CD4-positive, alpha-beta memory T cell (primary cell): ENCODE data around the gene WWP2. TPM values are rescaled to one million over a fixed set of nuclear protein-coding genes. Genes with fewer than 3 reads are reported as not detected.

ENCODE experiments used
- CTCF ChIA-PET: fragments of 350-600 bp; sonication (Branson Sonifier 250); formaldehyde crosslinking; loops from one replicate; lab custom pipeline; 2021; ENCODE audit warnings: inconsistent platforms; ENCODE audit not compliant: partially characterized antibody; lab: Charles Lee
- POLR2A ChIA-PET: fragments of 350-600 bp; sonication (Branson Sonifier 250); formaldehyde crosslinking; loops from one replicate; lab custom pipeline; 2021; ENCODE audit not compliant: partially characterized antibody; lab: Charles Lee
- DNase-seq, 5 donors: peaks; one replicate each; pipeline versions ENCODE4 v3.0.0 to v3.0.0-alpha.2; 2020 to 2022; ENCODE audit warnings: mixed read lengths in 1 of 5
- H3K27ac ChIP-seq: one replicate; pipeline ENCODE4 v1.7.0; 2013; ENCODE audit warnings: low read depth, low read length
- H3K27me3 ChIP-seq: 2 replicates; pipeline ENCODE4 v1.7.0; 2013; ENCODE audit warnings: mild to moderate bottlenecking, low read length, moderate library complexity; ENCODE audit not compliant: insufficient read depth
- H3K36me3 ChIP-seq: 2 replicates; pipeline ENCODE4 v1.7.0; 2013; ENCODE audit warnings: mild to moderate bottlenecking, low read length, moderate library complexity; ENCODE audit not compliant: insufficient read depth
- H3K4me1 ChIP-seq: 2 replicates; pipeline ENCODE4 v1.7.0; 2013; ENCODE audit warnings: mild to moderate bottlenecking, low read length, moderate library complexity; ENCODE audit not compliant: insufficient read depth
- H3K4me3 ChIP-seq, 2 donors: one replicate each; pipeline ENCODE4 v1.7.0; 2013; ENCODE audit warnings: low read length in 2 of 2, mild to moderate bottlenecking in 1 of 2
- H3K9me3 ChIP-seq, 2 donors: one replicate each; pipeline ENCODE4 v1.7.0; 2013; ENCODE audit warnings: low read length in 2 of 2, control low read depth in 1 of 2; ENCODE audit not compliant: control insufficient read depth in 1 of 2
- H3K27ac Mint-ChIP-seq, 7 donors: one replicate each; pipeline ENCODE4 v1.8.0; 2020 to 2021; ENCODE audit warnings: mixed read lengths in 7 of 7, mild to moderate bottlenecking in 6 of 7, inconsistent platforms in 3 of 7, moderate library complexity in 3 of 7
- H3K27me3 Mint-ChIP-seq, 2 donors: one replicate each; pipeline ENCODE4 v1.8.0; 2020 to 2021; ENCODE audit warnings: mixed read lengths in 2 of 2
- H3K36me3 Mint-ChIP-seq, 2 donors: one replicate each; pipeline ENCODE4 v1.8.0; 2020 to 2021; ENCODE audit warnings: mixed read lengths in 2 of 2, inconsistent platforms in 1 of 2, mild to moderate bottlenecking in 1 of 2
- H3K4me1 Mint-ChIP-seq, 4 donors: one replicate each; pipeline ENCODE4 v1.8.0; 2020 to 2021; ENCODE audit warnings: mixed read lengths in 4 of 4, mild to moderate bottlenecking in 1 of 4
- H3K4me3 Mint-ChIP-seq, 8 donors: one replicate each; pipeline ENCODE4 v1.8.0; 2020 to 2021; ENCODE audit warnings: mixed read lengths in 8 of 8, mild to moderate bottlenecking in 7 of 8, moderate library complexity in 6 of 8, inconsistent platforms in 3 of 8
- H3K9me3 Mint-ChIP-seq, 8 donors: one replicate each; pipeline ENCODE4 v1.8.0; 2020 to 2021; ENCODE audit warnings: mixed read lengths in 8 of 8, mild to moderate bottlenecking in 5 of 8, inconsistent platforms in 3 of 8, moderate library complexity in 1 of 8
- intact Hi-C: fragments of 100-400 bp; cut with micrococcal nuclease; formaldehyde crosslinking; loops from one replicate; pipeline ENCODE4 v1.15.1; 2023
- polyA plus RNA-seq, 2 donors: library from polyadenylated mRNA; unstranded; fragments of 300-500 nt; fragmentation: Illumina TruSeq; gene quantifications; one replicate each; pipeline ENCODE4 v1.2.3, GENCODE V29; 2021
- total RNA-seq, 2 experiments: library from RNA; stranded (reverse); gene quantifications; one replicate each; pipeline ENCODE4 v1.2.3, GENCODE V29; 2021

WWP2 gene
- total and polyA plus RNA-seq, 4 experiments from 2014 or later = 27.8 to 77.0 (median 62.8) TPM

- Histone ChIP-seq H3K4me3 (no peak overlapping the region), H3K27ac (no peak overlapping the region), H3K36me3 (peaks cover 17% of the 10 kb centered on the region), H3K27me3 (no peaks in the 10 kb centered on the region), H3K4me1 (no peaks in the 10 kb centered on the region), H3K9me3 (no peaks in the 10 kb centered on the region)
- Mint-ChIP-seq H3K4me3 (no peak overlapping the region), H3K36me3 (peaks cover 24 to 52% of the 10 kb centered on the region in 2 donors), H3K27ac (peak overlapping the region in 1 of 7 donors; percentile 31), H3K27me3 (no peaks in the 10 kb centered on the region), H3K9me3 (peaks cover 0 to 1% (median 0%) of the 10 kb centered on the region in 8 donors), H3K4me1 (peaks cover 0 to 2% (median 0%) of the 10 kb centered on the region in 4 donors)
- DNase-seq = no peak
- ChIA-PET POLR2A (no interaction called here), CTCF (interaction anchor here (2.7 kb wide), 1 partner anchor 12 kb away, joined by 23 read pairs; no protein-coding TSS in a partner anchor)
- intact Hi-C loops = no loop called here
These were observed 155.2 kb downstream of the WWP2 start for GRCh38 chr16:69917311-69917710.

- no peak for DNase-seq
- no peak overlapping the region for H3K4me3 ChIP-seq
- Mint-ChIP-seq H3K27me3 (no peaks in the 10 kb centered on the region), H3K9me3 (peaks cover 0 to 1% (median 0%) of the 10 kb centered on the region in 8 donors), H3K27ac (no peak overlapping the region), H3K4me1 (no peaks in the 10 kb centered on the region), H3K36me3 (peaks cover 27 to 51% of the 10 kb centered on the region in 2 donors), H3K4me3 (no peak overlapping the region)
- H3K27ac ChIP-seq = no peak overlapping the region
- H3K27me3 ChIP-seq = no peaks in the 10 kb centered on the region
- no peaks in the 10 kb centered on the region for H3K9me3 ChIP-seq
- ChIA-PET CTCF (interaction anchor here (2.7 kb wide), 1 partner anchor 12 kb away, joined by 23 read pairs; no protein-coding TSS in a partner anchor), POLR2A (no interaction called here)
- H3K36me3 ChIP-seq = peaks cover 17% of the 10 kb centered on the region
- H3K4me1 ChIP-seq = no peaks in the 10 kb centered on the region
- intact Hi-C loops = no loop called here
These were observed 155.6 kb downstream of the WWP2 start for GRCh38 chr16:69917739-69918138.

GRCh38 chr16:69918241-69918640, 156.1 kb downstream of the WWP2 start:
- H3K27me3 Mint-ChIP-seq = no peaks in the 10 kb centered on the region
- peak overlapping the region in 2 of 7 donors; percentile 63 to 74 for H3K27ac Mint-ChIP-seq
- no peak overlapping the region for H3K4me3 Mint-ChIP-seq
- ChIA-PET POLR2A (no interaction called here), CTCF (interaction anchor here (2.7 kb wide), 1 partner anchor 11 kb away, joined by 23 read pairs; no protein-coding TSS in a partner anchor)
- H3K4me3 ChIP-seq = no peak overlapping the region
- no peak overlapping the region for H3K27ac ChIP-seq
- peaks cover 0 to 1% (median 0%) of the 10 kb centered on the region in 8 donors for H3K9me3 Mint-ChIP-seq
- intact Hi-C loops = no loop called here
- no peaks in the 10 kb centered on the region for H3K9me3 ChIP-seq
- H3K4me1 Mint-ChIP-seq = no peaks in the 10 kb centered on the region
- no peaks in the 10 kb centered on the region for H3K27me3 ChIP-seq
- no peak for DNase-seq
- H3K4me1 ChIP-seq = no peaks in the 10 kb centered on the region
- peaks cover 17% of the 10 kb centered on the region for H3K36me3 ChIP-seq
- H3K36me3 Mint-ChIP-seq = peaks cover 27 to 51% of the 10 kb centered on the region in 2 donors

GRCh38 chr16:69921127-69921526, 159.0 kb downstream of the WWP2 start:
- H3K4me1 ChIP-seq = no peaks in the 10 kb centered on the region
- no peaks in the 10 kb centered on the region for H3K27me3 ChIP-seq
- Mint-ChIP-seq H3K4me3 (no peak overlapping the region), H3K9me3 (no peaks in the 10 kb centered on the region), H3K4me1 (peaks cover 0 to 4% (median 0%) of the 10 kb centered on the region in 4 donors), H3K36me3 (peaks cover 39 to 54% of the 10 kb centered on the region in 2 donors), H3K27me3 (no peaks in the 10 kb centered on the region), H3K27ac (peak overlapping the region in 3 of 7 donors; percentile 9 to 71 (median 69))
- POLR2A ChIA-PET = no interaction called here
- H3K4me3 ChIP-seq = no peak overlapping the region
- H3K9me3 ChIP-seq = no peaks in the 10 kb centered on the region
- no peak overlapping the region for H3K27ac ChIP-seq
- CTCF ChIA-PET = interaction anchor here (2.6 kb wide), 1 partner anchor 9 kb away, joined by 6 read pairs; no protein-coding TSS in a partner anchor
- no peak for DNase-seq
- H3K36me3 ChIP-seq = peaks cover 27% of the 10 kb centered on the region
- intact Hi-C loops = no loop called here

GRCh38 chr16:69922200-69922599, 160.1 kb downstream of the WWP2 start:
- Histone ChIP-seq H3K4me1 (no peaks in the 10 kb centered on the region), H3K36me3 (peaks cover 23% of the 10 kb centered on the region), H3K27me3 (no peaks in the 10 kb centered on the region), H3K9me3 (no peaks in the 10 kb centered on the region), H3K27ac (no peak overlapping the region), H3K4me3 (no peak overlapping the region)
- ChIA-PET POLR2A (no interaction called here), CTCF (interaction anchor here (2.6 kb wide), 1 partner anchor 8 kb away, joined by 6 read pairs; no protein-coding TSS in a partner anchor)
- intact Hi-C loops = no loop called here
- Mint-ChIP-seq H3K4me3 (no peak overlapping the region), H3K36me3 (peaks cover 46 to 53% of the 10 kb centered on the region in 2 donors), H3K9me3 (no peaks in the 10 kb centered on the region), H3K27me3 (no peaks in the 10 kb centered on the region), H3K4me1 (peaks cover 0 to 4% (median 0%) of the 10 kb centered on the region in 4 donors), H3K27ac (peak overlapping the region in 3 of 7 donors; percentile 6 to 22 (median 17))
- DNase-seq = no peak

- H3K27ac ChIP-seq = no peak overlapping the region
- intact Hi-C loops = no loop called here
- no peak for DNase-seq
- H3K9me3 ChIP-seq = no peaks in the 10 kb centered on the region
- Mint-ChIP-seq H3K27ac (no peak overlapping the region), H3K36me3 (peaks cover 44 to 46% of the 10 kb centered on the region in 2 donors), H3K4me3 (no peak overlapping the region), H3K4me1 (peaks cover 0 to 4% (median 0%) of the 10 kb centered on the region in 4 donors), H3K9me3 (no peaks in the 10 kb centered on the region), H3K27me3 (no peaks in the 10 kb centered on the region)
- no peaks in the 10 kb centered on the region for H3K4me1 ChIP-seq
- ChIA-PET CTCF (no interaction called here), POLR2A (no interaction called here)
- H3K36me3 ChIP-seq = peaks cover 15% of the 10 kb centered on the region
- no peaks in the 10 kb centered on the region for H3K27me3 ChIP-seq
- H3K4me3 ChIP-seq = no peak overlapping the region
These were observed 162.1 kb downstream of the WWP2 start for GRCh38 chr16:69924041-69924775.

- Mint-ChIP-seq H3K4me1 (peaks cover 0 to 4% (median 0%) of the 10 kb centered on the region in 4 donors), H3K36me3 (peaks cover 44 to 51% of the 10 kb centered on the region in 2 donors), H3K27ac (no peak overlapping the region), H3K9me3 (no peaks in the 10 kb centered on the region), H3K27me3 (no peaks in the 10 kb centered on the region), H3K4me3 (no peak overlapping the region)
- Histone ChIP-seq H3K4me3 (no peak overlapping the region), H3K9me3 (no peaks in the 10 kb centered on the region), H3K36me3 (peaks cover 15% of the 10 kb centered on the region), H3K27ac (no peak overlapping the region), H3K27me3 (no peaks in the 10 kb centered on the region), H3K4me1 (no peaks in the 10 kb centered on the region)
- ChIA-PET POLR2A (no interaction called here), CTCF (no interaction called here)
- intact Hi-C loops = no loop called here
- no peak for DNase-seq
These were observed 162.7 kb downstream of the WWP2 start for GRCh38 chr16:69924777-69925191.
